Left renal cortex interstitium (tissue), 4 donors: ENCODE data around the gene SRPK1. TPM values are rescaled to one million over a fixed set of nuclear protein-coding genes. Genes with fewer than 3 reads are reported as not detected.
"Not testable (repeated sequence)": the region's sequence is repeated elsewhere in the genome, so short reads cannot be mapped to it uniquely, and the experiment has no call there.

Source experiments
- DNase-seq, 4 donors: peaks; one replicate each; pipeline ENCODE4 v3.0.0-alpha.2; 2013; ENCODE audit warnings: low read depth in 4 of 4, low spot score in 2 of 4, missing footprints in 1 of 4
- polyA plus RNA-seq, 4 donors: library from polyadenylated mRNA; unstranded; fragments of 120-200 nt; gene quantifications; one replicate each; pipeline ENCODE4 v1.2.1, GENCODE V29; 2013; ENCODE audit not compliant: insufficient read length in 4 of 4

SRPK1 gene
- polyA plus RNA-seq, 4 donors = 43.3 to 56.8 (median 48.8) TPM

DNA sequence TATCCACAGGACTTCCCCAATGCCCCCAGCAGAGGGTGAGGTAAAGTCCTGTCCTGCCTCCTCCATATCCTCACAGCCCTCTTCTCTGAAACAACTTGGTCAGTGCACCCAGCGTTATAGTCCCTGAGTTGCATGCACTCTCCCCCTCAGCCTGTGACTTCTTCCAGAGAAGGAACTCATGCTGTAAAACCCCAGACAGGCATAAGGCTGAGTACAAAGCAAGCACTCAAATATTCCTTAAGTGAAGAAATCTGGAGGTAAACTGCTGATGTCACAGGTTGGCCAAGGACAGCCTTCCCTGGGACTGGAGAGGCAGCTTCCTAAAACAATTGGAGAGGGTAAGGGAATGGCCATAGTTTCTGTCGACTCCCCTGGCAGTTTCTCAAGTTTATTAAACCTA is 12.9 kb upstream of the SRPK1 start:
- no peak for DNase-seq

DNA sequence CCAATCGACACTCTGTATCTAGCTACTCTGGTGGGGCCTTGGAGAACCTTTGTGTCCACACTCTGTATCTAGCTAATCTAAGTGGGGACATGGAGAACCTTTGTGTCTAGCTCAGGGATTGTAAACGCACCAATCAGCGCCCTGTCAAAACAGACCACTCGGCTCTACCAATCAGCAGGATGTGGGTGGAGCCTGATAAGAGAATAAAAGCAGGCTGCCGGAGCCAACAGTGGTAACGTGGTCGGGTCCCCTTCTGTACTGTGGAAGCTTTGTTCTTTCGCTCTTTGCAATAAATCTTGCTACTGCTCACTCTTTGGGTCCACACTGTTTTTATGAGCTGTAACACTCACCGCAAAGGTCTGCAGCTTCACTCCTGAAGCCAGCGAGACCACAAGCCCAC is 11.0 kb upstream of the SRPK1 start:
- DNase-seq = not testable (repeated sequence)

DNA sequence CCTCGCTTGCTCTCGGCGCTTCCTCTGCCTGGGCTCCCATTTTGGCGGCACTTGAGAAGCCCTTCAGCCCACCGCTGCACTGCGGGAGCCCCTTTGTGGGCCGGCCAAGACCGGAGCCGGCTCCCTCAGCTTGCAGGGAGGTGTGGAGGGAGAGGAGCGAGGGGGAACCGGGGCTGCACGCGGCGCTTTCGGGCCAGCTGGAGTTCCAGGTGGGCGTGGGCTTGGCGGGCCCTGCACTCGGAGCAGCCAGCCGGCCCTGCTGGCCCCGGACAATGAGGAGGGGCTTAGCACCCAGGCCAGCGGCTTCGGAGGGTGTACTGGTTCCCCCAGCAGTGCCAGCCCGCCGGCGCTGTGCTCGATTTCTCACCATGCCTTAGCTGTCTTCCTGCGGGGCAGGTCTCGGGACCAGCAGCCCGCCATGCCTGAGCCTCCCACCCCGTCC is 10.2 kb upstream of the SRPK1 start:
- no peak for DNase-seq

DNA sequence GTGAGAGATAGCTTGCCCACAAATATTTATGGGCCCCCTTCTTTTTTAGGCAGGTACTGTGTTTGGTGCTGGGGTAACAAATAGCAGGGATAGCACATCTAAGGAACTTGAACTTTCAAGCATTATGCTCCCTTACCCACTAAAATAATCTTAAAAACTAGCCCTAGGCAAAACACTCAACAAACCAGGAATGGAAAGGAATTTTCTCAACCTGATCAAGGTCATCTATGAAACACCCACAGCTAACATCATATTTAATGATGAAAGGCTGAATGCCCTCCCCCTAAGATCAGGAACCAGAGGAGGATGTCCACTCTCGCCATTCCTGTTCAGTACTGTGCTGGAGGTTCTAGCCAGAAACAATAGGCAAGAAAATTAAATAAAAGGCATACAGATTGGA is 8.7 kb upstream of the SRPK1 start:
- DNase-seq = no peak

DNA sequence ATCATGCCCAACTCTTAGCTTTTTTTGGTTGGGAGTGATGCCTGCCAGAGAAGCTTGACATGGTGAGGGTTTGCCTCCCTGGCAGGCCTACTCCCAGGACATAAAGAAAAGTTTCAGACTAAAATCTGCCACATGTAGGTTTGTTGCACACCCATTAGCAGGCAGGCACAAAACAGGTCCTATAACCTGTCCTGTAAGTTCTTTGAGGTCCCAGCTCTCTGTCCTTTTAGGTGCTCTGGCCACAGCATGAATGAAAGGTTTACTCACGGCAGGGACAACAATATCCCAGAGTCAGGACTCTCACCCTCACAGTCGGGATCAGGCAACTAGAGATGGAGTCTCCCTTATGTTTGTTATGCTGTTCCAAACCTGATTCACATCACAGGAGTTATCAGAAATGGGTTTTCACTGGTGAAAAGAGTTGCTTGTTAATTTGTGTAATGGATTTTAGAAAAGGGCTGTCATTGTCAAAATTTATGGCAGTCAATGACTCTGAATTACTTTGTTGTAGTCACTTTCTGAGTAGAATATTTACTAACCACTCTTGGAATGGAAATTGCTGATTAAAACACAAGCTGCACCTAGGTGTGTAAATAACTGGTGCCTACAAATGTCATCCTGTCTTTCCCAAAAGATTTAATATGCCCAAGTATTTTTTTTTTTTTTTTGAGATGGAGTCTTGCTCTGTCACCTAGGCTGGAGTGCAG is 5.8 kb upstream of the SRPK1 start:
- DNase-seq = no peak

DNA sequence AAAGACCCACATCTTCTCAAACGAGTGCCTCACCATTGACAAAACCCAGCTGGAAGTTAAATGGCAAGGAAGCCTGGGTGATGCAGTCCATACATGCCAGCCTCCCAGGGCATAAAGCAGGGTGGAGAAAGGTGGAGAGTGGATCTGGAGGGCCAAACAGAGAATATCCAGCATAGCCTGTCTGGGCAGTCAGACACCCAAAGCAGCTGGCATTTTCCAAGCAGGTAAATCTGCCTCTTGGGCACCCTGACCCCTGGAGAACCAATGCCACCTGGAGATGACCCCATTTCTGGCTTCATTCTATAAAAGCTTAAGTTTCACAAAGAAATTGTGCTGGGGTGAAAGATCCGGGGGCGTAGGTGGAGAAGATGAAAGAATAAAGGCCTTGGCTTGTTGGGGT is 5.1 kb upstream of the SRPK1 start:
- DNase-seq = no peak

DNA sequence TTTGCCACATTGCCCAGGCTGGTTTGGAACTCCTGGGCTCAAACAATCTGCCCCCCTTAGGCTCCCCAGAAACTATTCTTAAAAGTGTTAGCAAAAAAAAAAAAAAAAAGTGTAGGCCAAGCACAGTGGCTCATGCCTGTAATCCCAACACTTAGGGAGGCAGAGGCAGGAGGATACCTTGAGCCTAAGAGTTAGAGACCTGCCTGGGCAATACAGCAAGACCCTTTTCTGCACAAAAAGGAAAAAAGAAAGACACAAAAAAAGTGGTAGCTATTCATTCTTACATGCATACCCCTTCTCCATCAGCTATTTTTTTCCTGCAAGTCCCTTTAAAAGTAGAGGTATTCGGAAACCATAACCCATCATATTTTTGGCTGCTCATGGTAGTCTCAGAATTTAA is 3.2 kb upstream of the SRPK1 start:
- no peak for DNase-seq

DNA sequence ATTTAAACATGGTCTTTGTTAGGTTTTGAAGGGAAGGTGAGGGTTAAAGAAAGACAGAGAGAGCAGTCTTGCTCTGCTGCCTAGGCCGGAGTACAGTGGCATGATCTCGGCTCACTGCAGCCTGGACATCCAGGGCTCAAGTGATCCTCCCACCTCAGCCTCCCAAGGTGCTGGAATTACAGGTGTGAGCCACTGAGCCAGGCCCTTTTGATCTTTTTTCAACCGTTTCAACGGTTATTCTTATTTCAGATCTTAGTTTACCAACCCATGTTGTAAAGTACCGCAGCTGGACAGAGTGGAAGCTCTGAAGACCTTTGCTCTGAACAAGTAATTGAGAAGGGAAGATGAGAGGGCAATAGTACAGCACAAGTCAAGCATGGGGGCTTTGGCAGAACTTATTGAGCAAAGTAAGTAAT is 1.2 kb upstream of the SRPK1 start:
- no peak for DNase-seq

DNA sequence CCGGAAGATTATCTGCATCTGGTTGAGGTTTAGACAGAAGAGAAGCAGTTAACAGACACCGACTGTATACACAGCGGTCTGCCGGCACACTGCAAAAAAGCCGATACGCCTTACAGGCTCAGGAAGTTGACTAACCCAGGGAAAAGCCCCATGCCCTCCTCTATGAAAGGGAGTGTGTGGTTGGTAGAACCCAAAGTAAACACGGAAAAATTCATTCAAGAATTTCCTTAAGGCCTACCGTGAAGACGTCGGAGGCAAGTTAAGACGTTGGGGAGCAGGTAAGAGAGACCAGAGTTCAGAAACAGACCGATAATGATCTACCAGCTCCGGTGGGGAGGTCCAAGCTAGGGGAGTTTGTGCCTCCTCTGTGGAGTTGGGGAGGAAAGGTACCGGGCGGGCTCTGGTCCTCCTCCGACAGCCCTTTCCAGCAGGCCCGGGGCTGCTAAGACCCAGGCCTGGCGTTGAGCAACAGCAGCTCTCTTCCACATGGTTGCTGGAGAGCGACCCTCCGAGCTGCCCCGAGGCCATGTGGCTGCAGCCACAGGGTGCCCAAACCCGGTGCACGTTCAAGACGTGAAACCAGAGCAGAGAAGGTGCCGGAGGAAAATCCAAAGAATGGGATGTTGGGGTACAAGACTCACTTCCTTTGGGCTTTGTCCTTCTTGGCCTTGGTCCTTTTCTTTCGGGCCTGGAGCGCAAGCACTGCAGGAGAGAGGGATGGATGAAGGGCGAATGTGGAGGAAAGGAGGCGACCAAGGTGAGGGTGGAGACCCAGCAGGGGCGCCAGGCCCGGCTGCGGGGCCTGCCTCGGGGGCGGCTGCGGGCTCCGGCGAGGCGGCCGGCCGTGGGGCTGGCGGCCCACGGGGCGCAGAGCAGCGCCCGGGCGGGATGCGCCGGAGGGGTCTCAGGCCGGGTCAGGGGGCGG is 809 bp downstream of the SRPK1 start:
- peak in 3 of 4 donors; percentile 20 to 43 (median 23) for DNase-seq

DNA sequence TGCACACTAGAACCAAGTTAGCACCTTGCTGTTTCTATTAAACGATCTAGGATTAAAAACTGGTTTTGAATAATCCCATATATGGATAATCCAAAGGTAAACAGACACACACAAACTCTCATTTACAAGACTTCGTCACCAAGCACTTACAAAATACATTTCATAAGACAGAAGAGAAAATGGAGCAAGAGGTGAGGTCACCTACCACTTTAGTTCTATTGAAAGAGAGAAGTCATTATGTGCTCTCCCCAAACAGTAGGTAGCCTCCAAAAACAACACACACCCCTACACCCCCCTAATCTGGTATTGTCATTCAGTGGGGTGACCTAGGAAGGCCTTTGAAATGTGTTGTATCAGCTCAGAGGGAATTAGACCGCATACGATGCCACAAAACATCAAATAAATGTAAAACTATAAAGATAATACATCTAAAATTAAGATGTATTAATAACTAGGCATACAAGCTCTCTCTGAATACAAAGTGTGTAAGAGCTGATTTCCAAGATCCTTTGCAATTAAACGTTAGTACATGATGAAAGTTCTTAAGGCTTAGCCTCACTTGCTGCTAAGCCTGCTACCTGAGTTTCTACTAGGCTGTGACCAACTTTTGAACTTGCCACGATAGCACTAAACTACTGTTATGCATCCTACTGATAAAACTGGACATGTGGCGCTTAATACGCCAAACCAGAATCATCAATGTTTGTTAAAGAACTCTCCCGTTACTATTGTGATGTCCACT is 1.6 kb downstream of the SRPK1 start:
- peak in 1 of 4 donors; percentile 11 for DNase-seq

DNA sequence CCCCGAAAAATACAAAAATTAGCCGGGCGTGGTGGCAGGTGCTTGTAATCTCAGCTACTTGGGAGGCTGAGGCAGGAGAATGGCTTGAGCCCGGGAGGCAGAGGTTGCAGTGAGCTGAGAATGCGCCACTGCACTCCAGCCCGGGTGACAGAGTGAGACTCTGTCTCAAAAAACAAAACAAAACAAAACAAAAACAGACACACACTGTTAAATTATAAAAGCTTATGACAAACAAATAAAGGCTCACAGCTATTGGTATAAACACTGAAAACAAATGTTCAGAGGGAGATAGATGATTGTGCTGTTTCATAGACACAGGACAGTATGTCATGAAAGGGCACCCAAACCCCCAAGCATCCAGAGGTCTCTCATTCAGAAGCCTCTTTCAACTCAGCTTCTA is 4.0 kb downstream of the SRPK1 start:
- not testable (repeated sequence) for DNase-seq

DNA sequence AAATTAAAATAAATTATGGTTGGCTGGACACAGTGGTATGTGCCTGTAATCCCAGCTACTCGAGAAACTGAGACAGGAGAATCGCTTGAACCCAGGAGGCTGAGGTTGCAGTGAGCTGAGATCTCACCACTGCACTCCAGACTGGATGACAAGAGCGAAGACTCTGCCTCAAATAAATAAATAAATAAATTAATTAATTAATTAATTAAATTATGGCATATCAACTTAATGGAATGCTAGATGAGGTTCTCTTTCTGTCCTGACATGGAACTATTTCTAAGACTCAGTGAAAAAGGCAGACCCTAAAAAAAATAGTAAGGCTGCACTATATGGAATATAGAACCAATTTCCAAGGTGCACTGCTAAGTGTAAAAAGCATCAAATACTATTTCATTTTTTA is 4.8 kb downstream of the SRPK1 start:
- DNase-seq = no peak

DNA sequence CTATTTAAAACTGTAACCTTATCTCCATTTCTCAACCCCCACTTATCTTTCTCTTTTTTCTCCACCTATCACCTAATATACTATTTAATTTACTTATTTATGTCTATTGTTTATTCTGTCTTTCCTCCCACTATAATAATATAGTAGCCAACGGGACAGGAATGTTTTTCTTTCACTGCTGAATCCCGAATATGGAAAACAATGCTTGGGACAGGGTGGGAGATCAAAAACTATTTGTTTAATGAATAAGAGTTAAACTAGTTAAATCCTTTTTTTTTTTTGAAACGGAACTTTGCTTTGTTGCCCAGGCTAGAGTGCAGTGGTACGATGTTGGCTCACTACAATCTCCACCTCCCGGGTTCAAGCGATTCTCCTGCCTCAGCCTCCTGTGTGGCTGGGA is 6.4 kb downstream of the SRPK1 start:
- DNase-seq = no peak

DNA sequence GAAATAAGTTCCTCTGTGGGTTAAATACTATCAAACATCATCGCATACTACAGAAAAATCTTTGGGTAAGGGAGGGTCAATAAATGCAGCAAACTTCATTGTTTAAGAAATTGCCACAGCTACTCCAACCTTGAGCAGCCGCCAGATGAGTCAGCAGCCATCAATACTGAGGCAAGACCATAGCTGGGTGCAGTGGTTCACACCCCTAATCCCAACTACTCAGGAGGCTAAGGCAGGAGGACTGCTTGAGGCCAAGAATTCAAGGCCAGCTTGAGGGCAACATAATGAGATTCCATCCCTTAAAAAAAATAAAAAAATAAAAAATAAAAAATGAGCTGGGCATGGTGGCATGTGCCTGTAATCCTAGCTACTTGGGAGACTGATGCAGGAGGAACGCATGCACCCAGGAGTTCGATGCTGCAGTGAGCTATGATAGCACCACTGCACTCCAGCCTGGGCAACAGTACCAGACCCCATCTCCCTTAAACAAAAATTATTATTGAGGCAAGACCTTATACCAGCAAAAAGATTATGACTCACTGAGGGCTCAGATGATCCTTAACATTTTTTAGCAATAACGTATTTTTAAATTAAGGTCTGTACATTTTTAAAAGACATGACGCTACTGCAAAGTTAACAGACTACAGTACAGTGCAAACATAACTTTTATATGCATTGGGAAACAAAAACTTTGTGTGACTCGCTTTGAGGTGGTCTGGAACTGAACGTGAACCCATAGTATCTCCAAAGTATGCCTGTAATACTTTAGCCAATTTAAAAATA is 8.8 kb downstream of the SRPK1 start:
- DNase-seq = no peak

DNA sequence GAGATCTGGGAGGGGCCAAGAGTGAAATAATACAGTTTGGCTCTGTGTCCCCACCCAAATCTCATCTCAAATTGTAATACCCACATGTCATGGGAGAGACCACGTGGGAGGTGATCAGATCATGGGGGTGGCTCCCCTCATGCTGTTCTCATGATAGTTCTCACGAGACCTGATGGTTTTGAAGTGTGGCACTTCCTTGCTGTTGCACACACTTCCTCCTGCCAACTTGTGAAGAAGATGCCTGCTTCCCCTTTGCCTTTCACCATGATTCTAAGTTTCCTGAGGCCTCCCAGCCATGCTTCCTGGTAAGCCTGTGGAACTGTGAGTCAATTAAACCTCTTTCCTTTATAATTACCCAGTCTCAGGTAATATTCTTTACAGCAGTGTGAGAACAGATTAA is 11.3 kb downstream of the SRPK1 start:
- DNase-seq = not testable (repeated sequence)

DNA sequence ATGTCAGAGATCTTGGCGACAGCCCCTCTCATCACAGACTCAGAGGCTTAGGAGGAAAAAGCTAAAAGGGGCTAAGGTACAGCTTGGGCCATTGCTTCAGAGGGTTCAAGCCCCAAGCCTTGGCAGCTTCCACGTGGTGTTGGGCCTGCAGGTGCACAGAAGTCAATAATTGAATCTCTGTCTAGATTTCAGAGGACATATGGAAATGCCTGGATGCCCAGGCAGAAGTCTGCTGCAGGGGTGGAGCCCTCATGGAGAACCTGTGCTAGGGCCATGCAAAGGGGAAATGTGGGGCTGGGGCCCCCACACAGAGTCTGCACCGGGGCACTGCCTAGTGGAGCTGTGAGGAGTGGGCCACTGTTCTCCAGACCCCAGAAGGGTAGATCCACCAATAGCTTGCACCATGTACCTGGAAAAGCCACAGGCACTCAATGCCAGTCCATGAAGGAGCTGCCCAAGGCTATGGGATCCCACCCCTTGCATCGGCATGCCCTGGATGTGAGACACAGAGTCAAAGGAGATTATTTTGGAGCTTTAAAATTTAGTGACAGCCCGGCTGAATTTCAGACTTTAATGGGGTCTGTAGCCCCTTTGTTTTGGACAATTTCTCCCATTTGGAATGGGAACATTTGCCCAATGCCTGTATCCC is 12.0 kb downstream of the SRPK1 start:
- not testable (repeated sequence) for DNase-seq

DNA sequence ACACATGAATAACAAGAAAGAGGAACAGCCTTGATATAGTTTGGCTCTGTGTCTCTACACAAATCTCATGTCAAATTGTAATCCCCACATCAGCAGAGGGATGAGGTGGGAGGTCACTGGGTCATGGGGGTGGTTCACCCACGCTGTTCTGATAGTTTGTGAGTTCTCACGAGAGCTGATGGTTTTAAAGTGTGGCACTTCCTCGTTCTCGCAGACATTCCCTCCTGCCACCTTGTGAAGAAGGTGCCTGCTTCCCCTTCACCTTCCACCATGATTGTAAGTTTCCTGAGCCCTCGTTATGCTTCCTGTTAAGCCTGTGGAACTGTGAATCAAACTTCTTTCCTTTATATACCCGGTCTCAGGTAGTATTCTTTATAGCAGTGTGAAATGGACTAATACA is 13.1 kb downstream of the SRPK1 start:
- no peak for DNase-seq

DNA sequence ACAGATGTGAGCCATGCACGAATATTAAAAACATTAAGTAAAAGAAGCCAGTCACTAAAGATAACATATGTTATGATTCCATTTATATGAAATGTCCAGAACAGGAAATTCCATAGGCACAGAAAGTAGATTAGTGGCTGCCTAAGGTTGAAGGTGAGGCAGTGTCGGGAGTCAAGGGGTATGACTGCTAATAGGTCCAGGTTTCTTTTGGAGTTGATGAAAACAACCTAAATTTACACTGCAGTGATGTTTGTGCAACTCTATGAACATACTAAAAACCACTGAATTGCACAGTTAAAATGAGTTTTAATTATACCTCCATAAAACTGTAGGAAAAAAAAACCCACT is 14.4 kb downstream of the SRPK1 start:
- no peak for DNase-seq

DNA sequence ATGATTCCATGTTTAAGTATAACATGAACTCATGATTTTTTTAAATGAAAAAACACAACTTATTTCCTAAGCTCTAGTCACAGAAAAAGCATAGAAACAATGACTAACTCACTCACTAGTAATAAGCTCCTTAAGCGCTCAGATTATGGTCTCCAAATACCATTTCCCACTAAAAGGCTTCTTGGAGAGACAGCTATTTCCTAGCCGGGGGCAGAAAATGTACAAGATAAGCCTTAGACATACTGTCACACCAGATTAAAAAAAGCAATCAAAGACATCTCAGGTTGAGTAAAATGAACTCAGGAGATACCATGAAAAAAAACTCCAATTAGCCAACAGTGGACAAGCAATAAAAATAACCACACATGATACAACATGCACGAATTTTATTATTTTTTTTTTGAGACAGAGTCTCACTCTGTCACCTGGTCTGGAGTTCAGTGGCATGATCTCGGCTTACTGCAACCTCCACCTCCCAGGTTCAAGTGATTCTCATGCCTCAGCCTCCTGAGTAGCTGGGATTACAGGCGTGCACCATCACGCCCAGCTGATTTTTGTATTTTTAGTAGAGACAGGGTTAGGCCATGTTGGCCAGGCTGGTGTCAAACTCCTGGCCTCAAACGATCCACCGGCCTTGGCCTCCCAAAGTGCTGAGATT is 14.9 kb downstream of the SRPK1 start:
- DNase-seq = no peak
